Naive thymus-derived CD4-positive, alpha-beta T cell (primary cell): ENCODE data around the gene SH3RF3. TPM values are rescaled to one million over a fixed set of nuclear protein-coding genes. Genes with fewer than 3 reads are reported as not detected.
A peak's percentile ranks its signal among the peaks of the same experiment; 100 is the strongest.

Experiments used
- ATAC-seq: fragments of 150-1000 bp; cut with Tn5 transposase; 2 replicates; pipeline ENCODE4 v1.10.0; 2021; ENCODE audit warnings: mild to moderate bottlenecking, moderate library complexity
- CTCF ChIA-PET: fragments of 350-600 bp; sonication (Branson Sonifier 250); formaldehyde crosslinking; loops from one replicate; lab custom pipeline; 2021; ENCODE audit warnings: antibody characterized with exemption; lab: Charles Lee
- POLR2A ChIA-PET: fragments of 350-600 bp; sonication (Branson Sonifier 250); formaldehyde crosslinking; loops from one replicate; lab custom pipeline; 2021; ENCODE audit warnings: antibody characterized with exemption, inconsistent platforms; lab: Charles Lee
- DNase-seq, 9 donors: peaks; one replicate each; pipeline versions ENCODE4 v3.0.0 to v3.0.0-alpha.2; 2020 to 2022; ENCODE audit warnings: mixed read lengths in 1 of 9
- H3K27ac ChIP-seq: one replicate; pipeline ENCODE4 v1.7.0; 2013; ENCODE audit warnings: mild to moderate bottlenecking, low read depth, low read length, moderate library complexity
- H3K27me3 ChIP-seq, 2 donors: one replicate each; pipeline ENCODE4 v1.7.0; 2013; ENCODE audit warnings: low read length in 2 of 2, mild to moderate bottlenecking in 2 of 2, moderate library complexity in 2 of 2; ENCODE audit not compliant: control insufficient read depth in 2 of 2, insufficient read depth in 2 of 2
- H3K36me3 ChIP-seq, 3 experiments: 1 replicate in 2 of 3; 2 replicates in 1 of 3; pipeline ENCODE4 v1.7.0; 2013; ENCODE audit warnings: low read length in 3 of 3, mild to moderate bottlenecking in 3 of 3, moderate library complexity in 1 of 3; ENCODE audit not compliant: insufficient read depth in 3 of 3, control insufficient read depth in 2 of 3
- H3K4me1 ChIP-seq, 2 donors: one replicate each; pipeline ENCODE4 v1.7.0; 2013; ENCODE audit warnings: low read length in 2 of 2, mild to moderate bottlenecking in 2 of 2, moderate library complexity in 1 of 2; ENCODE audit not compliant: control insufficient read depth in 2 of 2, insufficient read depth in 2 of 2
- H3K4me3 ChIP-seq: 2 replicates; pipeline ENCODE4 v1.7.0; 2013; ENCODE audit warnings: mild to moderate bottlenecking, low read length
- H3K9me3 ChIP-seq, 3 experiments: 1 replicate in 2 of 3; 2 replicates in 1 of 3; pipeline ENCODE4 v1.7.0; 2013; ENCODE audit warnings: low read length in 3 of 3; ENCODE audit not compliant: control insufficient read depth in 2 of 3
- H3K27ac Mint-ChIP-seq, 9 donors: one replicate each; pipeline ENCODE4 v1.8.0; 2020 to 2022; ENCODE audit warnings: mixed read lengths in 9 of 9, mild to moderate bottlenecking in 8 of 9, moderate library complexity in 5 of 9, inconsistent platforms in 2 of 9
- H3K27me3 Mint-ChIP-seq, 5 donors: one replicate each; pipeline ENCODE4 v1.8.0; 2021 to 2022; ENCODE audit warnings: mixed read lengths in 5 of 5, mild to moderate bottlenecking in 1 of 5
- H3K36me3 Mint-ChIP-seq, 5 donors: one replicate each; pipeline ENCODE4 v1.8.0; 2020 to 2022; ENCODE audit warnings: mixed read lengths in 5 of 5, mild to moderate bottlenecking in 3 of 5, inconsistent platforms in 1 of 5
- H3K4me1 Mint-ChIP-seq, 7 donors: one replicate each; pipeline ENCODE4 v1.8.0; 2020 to 2022; ENCODE audit warnings: mixed read lengths in 7 of 7, mild to moderate bottlenecking in 3 of 7, inconsistent platforms in 1 of 7
- H3K4me3 Mint-ChIP-seq, 10 donors: one replicate each; pipeline ENCODE4 v1.8.0; 2020 to 2022; ENCODE audit warnings: mild to moderate bottlenecking in 10 of 10, mixed read lengths in 10 of 10, moderate library complexity in 6 of 10, inconsistent platforms in 2 of 10
- H3K9me3 Mint-ChIP-seq, 11 donors: one replicate each; pipeline ENCODE4 v1.8.0; 2020 to 2022; ENCODE audit warnings: mixed read lengths in 11 of 11, mild to moderate bottlenecking in 4 of 11, inconsistent platforms in 1 of 11, moderate library complexity in 1 of 11
- intact Hi-C, 2 donors: fragments of 100-400 bp; cut with micrococcal nuclease; formaldehyde crosslinking; loops; one replicate each; pipeline ENCODE4 v1.15.1; 2023
- polyA plus RNA-seq, 2 donors: library from polyadenylated mRNA; unstranded; fragments of 300-500 nt; fragmentation: Illumina TruSeq; gene quantifications; one replicate each; pipeline ENCODE4 v1.2.3, GENCODE V29; 2021
- total RNA-seq, 6 experiments: library from RNA in 5 of 6; stranded (reverse) in 5 of 6; gene quantifications; 1 replicate in 5 of 6; 2 replicates in 1 of 6; pipeline ENCODE4 v1.2.3 and lab custom pipeline; 2021 to 2026

SH3RF3 gene
- total and polyA plus RNA-seq, 7 experiments from 2014 or later = 0.19 to 11.5 (median 4.8) TPM

- Histone ChIP-seq H3K36me3 (no peaks in the 10 kb centered on the region), H3K27me3 (no peaks in the 10 kb centered on the region), H3K4me3 (no peak overlapping the region), H3K9me3 (no peaks in the 10 kb centered on the region), H3K27ac (no peak overlapping the region), H3K4me1 (peaks cover 13 to 23% of the 10 kb centered on the region in 2 donors)
- POLR2A ChIA-PET = no interaction called here
- no peaks in the 10 kb centered on the region for H3K36me3 Mint-ChIP-seq
- H3K9me3 Mint-ChIP-seq = peaks cover 0 to 2% (median 0%) of the 10 kb centered on the region in 11 donors
- H3K4me3 Mint-ChIP-seq = peak overlapping the region in 9 of 10 donors; percentile 14 to 76 (median 66)
- no peak for ATAC-seq
- intact Hi-C loops = loop anchor here in 1 of 2 donors (5.0 to 10.0 kb wide), 3 partner anchors 110 to 218 kb away; no protein-coding TSS in a partner anchor
- H3K27ac Mint-ChIP-seq = peak overlapping the region in 8 of 9 donors; percentile 2 to 89 (median 42)
- no peak for DNase-seq
- peaks cover 20 to 63% (median 56%) of the 10 kb centered on the region in 7 donors for H3K4me1 Mint-ChIP-seq
- H3K27me3 Mint-ChIP-seq = peaks cover 0 to 49% (median 0%) of the 10 kb centered on the region in 5 donors
- CTCF ChIA-PET = interaction anchor here (0.9 kb wide), 1 partner anchor 10 kb away, joined by 3 read pairs; no protein-coding TSS in a partner anchor
Observed at GRCh38 chr2:109142416-109143210, 13.6 kb downstream of the SH3RF3 start.

- H3K4me3 ChIP-seq = peak overlapping the region; percentile 4
- CTCF ChIA-PET = interaction anchor here (0.6 kb wide), 1 partner anchor 52 kb away, joined by 4 read pairs; no protein-coding TSS in a partner anchor
- ATAC-seq (peak; percentile 86), DNase-seq (peak in 8 of 9 donors; percentile 60 to 82 (median 76))
- Mint-ChIP-seq H3K36me3 (no peaks in the 10 kb centered on the region), H3K27me3 (peaks cover 0 to 52% (median 0%) of the 10 kb centered on the region in 5 donors), H3K4me3 (peak overlapping the region; percentile 39 to 80 (median 70)), H3K27ac (peak overlapping the region; percentile 6 to 92 (median 84)), H3K9me3 (peaks cover 0 to 2% (median 0%) of the 10 kb centered on the region in 11 donors), H3K4me1 (peaks cover 20 to 62% (median 51%) of the 10 kb centered on the region in 7 donors)
- H3K27me3 ChIP-seq = no peaks in the 10 kb centered on the region
- no peaks in the 10 kb centered on the region for H3K36me3 ChIP-seq
- H3K27ac ChIP-seq = peak overlapping the region; percentile 37
- POLR2A ChIA-PET = interaction anchor here (0.8 to 1.5 kb wide), 2 partner anchors 74 to 112 kb away, joined by 3 to 5 read pairs; no protein-coding TSS in a partner anchor
- intact Hi-C loops = loop anchor here (1.0 to 10.0 kb wide), 7 partner anchors 15 to 219 kb away; partner anchors contain the start of gene SH3RF3 (in 1 of the 2)
- H3K4me1 ChIP-seq = peaks cover 13 to 23% of the 10 kb centered on the region in 2 donors
- H3K9me3 ChIP-seq = no peaks in the 10 kb centered on the region
Observed at GRCh38 chr2:109143214-109144187, 14.5 kb downstream of the SH3RF3 start.

- CTCF ChIA-PET = interaction anchor here (0.6 kb wide), 1 partner anchor 53 kb away, joined by 4 read pairs; no protein-coding TSS in a partner anchor
- peak overlapping the region; percentile 18 to 76 (median 60) for H3K4me3 Mint-ChIP-seq
- peak overlapping the region; percentile 6 to 92 (median 84) for H3K27ac Mint-ChIP-seq
Observed at GRCh38 chr2:109144271-109144670, 15.3 kb downstream of the SH3RF3 start.

GRCh38 chr2:109144721-109145120 is 15.7 kb downstream of the SH3RF3 start:
- no peaks in the 10 kb centered on the region for H3K36me3 Mint-ChIP-seq
- H3K36me3 ChIP-seq = no peaks in the 10 kb centered on the region
- H3K4me1 Mint-ChIP-seq = peaks cover 22 to 60% (median 50%) of the 10 kb centered on the region in 7 donors
- peaks cover 0 to 2% (median 0%) of the 10 kb centered on the region in 11 donors for H3K9me3 Mint-ChIP-seq
- intact Hi-C loops = loop anchor here (1.0 to 10.0 kb wide), 7 partner anchors 16 to 220 kb away; partner anchors contain the start of gene SH3RF3 (in 1 of the 2)
- CTCF ChIA-PET = interaction anchor here (1.5 kb wide), 1 partner anchor 203 kb away, joined by 4 read pairs; no protein-coding TSS in a partner anchor
- ATAC-seq = peak; percentile 4
- H3K9me3 ChIP-seq = no peaks in the 10 kb centered on the region
- peaks cover 0 to 53% (median 0%) of the 10 kb centered on the region in 5 donors for H3K27me3 Mint-ChIP-seq
- H3K4me1 ChIP-seq = peaks cover 13 to 23% of the 10 kb centered on the region in 2 donors
- no peaks in the 10 kb centered on the region for H3K27me3 ChIP-seq
- H3K4me3 Mint-ChIP-seq = peak overlapping the region; percentile 18 to 76 (median 60)
- H3K4me3 ChIP-seq = peak overlapping the region; percentile 40
- H3K27ac ChIP-seq = no peak overlapping the region
- no peak for DNase-seq
- POLR2A ChIA-PET = interaction anchor here (0.8 to 1.5 kb wide), 3 partner anchors 73 to 187 kb away, joined by 3 to 5 read pairs (median 3); no protein-coding TSS in a partner anchor
- peak overlapping the region; percentile 6 to 92 (median 84) for H3K27ac Mint-ChIP-seq

More at GRCh38 chr2:109144271-109144670, 15.3 kb downstream of the SH3RF3 start:
- H3K27ac ChIP-seq = peak overlapping the region; percentile 37
- ATAC-seq (peak; percentile 88), DNase-seq (peak in 7 of 9 donors; percentile 63 to 82 (median 79))
- H3K9me3 ChIP-seq = no peaks in the 10 kb centered on the region
- Mint-ChIP-seq H3K27me3 (peaks cover 0 to 53% (median 0%) of the 10 kb centered on the region in 5 donors), H3K36me3 (no peaks in the 10 kb centered on the region), H3K9me3 (peaks cover 0 to 2% (median 0%) of the 10 kb centered on the region in 11 donors), H3K4me1 (peaks cover 20 to 60% (median 50%) of the 10 kb centered on the region in 7 donors)
- POLR2A ChIA-PET = interaction anchor here (0.8 to 1.5 kb wide), 3 partner anchors 74 to 188 kb away, joined by 3 to 5 read pairs (median 3); no protein-coding TSS in a partner anchor
- H3K4me1 ChIP-seq = peaks cover 13 to 23% of the 10 kb centered on the region in 2 donors
- H3K36me3 ChIP-seq = no peaks in the 10 kb centered on the region
- H3K27me3 ChIP-seq = no peaks in the 10 kb centered on the region
- intact Hi-C loops = loop anchor here (1.0 to 10.0 kb wide), 7 partner anchors 15 to 219 kb away; partner anchors contain the start of gene SH3RF3 (in 1 of the 2)
- H3K4me3 ChIP-seq = peak overlapping the region; percentile 40

- Histone ChIP-seq H3K27me3 (no peaks in the 10 kb centered on the region), H3K27ac (no peak overlapping the region), H3K36me3 (no peaks in the 10 kb centered on the region), H3K4me1 (peaks cover 13 to 26% of the 10 kb centered on the region in 2 donors), H3K4me3 (no peak overlapping the region), H3K9me3 (no peaks in the 10 kb centered on the region)
- CTCF ChIA-PET = interaction anchor here (1.5 kb wide), 1 partner anchor 203 kb away, joined by 4 read pairs; no protein-coding TSS in a partner anchor
- Mint-ChIP-seq H3K27me3 (peaks cover 0 to 53% (median 0%) of the 10 kb centered on the region in 5 donors), H3K4me1 (peaks cover 26 to 64% (median 52%) of the 10 kb centered on the region in 7 donors), H3K9me3 (peaks cover 0 to 2% (median 0%) of the 10 kb centered on the region in 11 donors), H3K27ac (peak overlapping the region in 7 of 9 donors; percentile 49 to 92 (median 82)), H3K36me3 (no peaks in the 10 kb centered on the region), H3K4me3 (peak overlapping the region in 5 of 10 donors; percentile 19 to 76 (median 66))
- DNase-seq (no peak), ATAC-seq (no peak)
- intact Hi-C loops = loop anchor here in 1 of 2 donors (2.0 to 10.0 kb wide), 2 partner anchors 16 to 220 kb away; partner anchors contain the start of gene SH3RF3
- POLR2A ChIA-PET = interaction anchor here (1.1 to 1.5 kb wide), 3 partner anchors 9 to 187 kb away, joined by 3 to 5 read pairs (median 3); no protein-coding TSS in a partner anchor
Observed at GRCh38 chr2:109145286-109145685, 16.3 kb downstream of the SH3RF3 start.
